Measurements from ENCODE around the gene TTC7B.

The TTC7B gene

GRCh38 chr14:90665321-90666000, 150.8 kb downstream of the TTC7B start:
- DNase-seq, result no peak

GRCh38 chr14:90664911-90665310, 151.3 kb downstream of the TTC7B start:
- no peak for DNase-seq

GRCh38 chr14:90663680-90664079, 152.6 kb downstream of the TTC7B start:
- no peak for DNase-seq

GRCh38 chr14:90663140-90663539, 153.1 kb downstream of the TTC7B start:
- DNase-seq, result no peak

GRCh38 chr14:90661866-90662265, 154.4 kb downstream of the TTC7B start:
- no peak for DNase-seq

- DNase-seq, result no peak
Measured at GRCh38 chr14:90660865-90661570, 155.2 kb downstream of the TTC7B start.

- DNase-seq, result no peak
Measured at GRCh38 chr14:90659156-90659555, 157.1 kb downstream of the TTC7B start.

- DNase-seq, result no peak
Measured at GRCh38 chr14:90658541-90658967, 157.7 kb downstream of the TTC7B start.

GRCh38 chr14:90656973-90657372, 159.3 kb downstream of the TTC7B start:
- no peak for DNase-seq

GRCh38 chr14:90655829-90656228, 160.4 kb downstream of the TTC7B start:
- no peak for DNase-seq

- DNase-seq, result no peak
Measured at GRCh38 chr14:90654831-90655276, 161.4 kb downstream of the TTC7B start.

- no peak for DNase-seq
Measured at GRCh38 chr14:90652626-90653025, 163.6 kb downstream of the TTC7B start.

GRCh38 chr14:90651976-90652560, 164.2 kb downstream of the TTC7B start:
- DNase-seq, result no peak

GRCh38 chr14:90651271-90651804, 164.9 kb downstream of the TTC7B start:
- no peak for DNase-seq

- DNase-seq, result no peak
Measured at GRCh38 chr14:90649557-90650135, 166.6 kb downstream of the TTC7B start.

GRCh38 chr14:90649083-90649482, 167.1 kb downstream of the TTC7B start:
- no peak for DNase-seq

- no peak for DNase-seq
Measured at GRCh38 chr14:90648421-90648820, 167.8 kb downstream of the TTC7B start.

- DNase-seq, result no peak
Measured at GRCh38 chr14:90647473-90648005, 168.7 kb downstream of the TTC7B start.

- DNase-seq, result no peak
Measured at GRCh38 chr14:90645842-90646443, 170.3 kb downstream of the TTC7B start.

GRCh38 chr14:90644882-90645281, 171.3 kb downstream of the TTC7B start:
- DNase-seq, result no peak

- no peak for DNase-seq
Measured at GRCh38 chr14:90643982-90644670, 172.1 kb downstream of the TTC7B start.

- DNase-seq, result no peak
Measured at GRCh38 chr14:90642244-90642717, 173.9 kb downstream of the TTC7B start.

All from NCI-H187 treated with DMSO at 0.1 percent for 48 hours (cell line).